ENCODE measurements around the gene ZNF407.

The ZNF407 gene

DNA sequence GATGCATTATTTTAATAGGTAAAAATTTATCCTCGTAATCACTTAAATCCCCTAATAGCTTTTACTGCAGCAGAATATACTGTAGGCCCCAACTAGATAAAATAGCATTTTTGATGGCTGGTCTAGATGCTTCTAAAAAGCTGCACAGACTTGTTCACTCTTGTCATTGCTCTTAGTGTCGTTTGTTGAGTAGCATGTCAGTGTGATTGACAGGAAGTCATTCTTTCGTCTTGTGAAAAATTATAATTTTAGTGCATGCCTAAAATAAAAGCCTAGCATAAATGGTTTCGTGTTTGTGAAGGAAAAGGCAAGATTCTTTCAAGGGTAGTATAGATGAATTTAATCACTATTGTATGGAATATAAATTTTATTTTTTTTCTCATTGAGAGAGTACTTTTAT, 336.3 kb downstream of the ZNF407 start (continued):
- TF ChIP-seq TCF7L2 (IDR thresholded peaks at IDR 0.05; ENCODE audit: borderline replicate concordance, low read depth, low read length) (no peak), MZF1 (tag by site-specific recombination; IDR thresholded peaks at IDR 0.05; ENCODE audit: borderline replicate concordance) (no peak), ZNF658 (tag by site-specific recombination; IDR thresholded peaks at IDR 0.05) (no peak), ZNF146 (tag by site-specific recombination; IDR thresholded peaks at IDR 0.05) (no peak), KLF8 (tag by site-specific recombination; IDR thresholded peaks at IDR 0.05) (no peak), ZNF426 (tag by site-specific recombination; IDR thresholded peaks at IDR 0.05) (no peak), ZNF501 (tag by site-specific recombination; IDR thresholded peaks at IDR 0.05) (no peak)
- TF ChIP-seq, protein P1, sequence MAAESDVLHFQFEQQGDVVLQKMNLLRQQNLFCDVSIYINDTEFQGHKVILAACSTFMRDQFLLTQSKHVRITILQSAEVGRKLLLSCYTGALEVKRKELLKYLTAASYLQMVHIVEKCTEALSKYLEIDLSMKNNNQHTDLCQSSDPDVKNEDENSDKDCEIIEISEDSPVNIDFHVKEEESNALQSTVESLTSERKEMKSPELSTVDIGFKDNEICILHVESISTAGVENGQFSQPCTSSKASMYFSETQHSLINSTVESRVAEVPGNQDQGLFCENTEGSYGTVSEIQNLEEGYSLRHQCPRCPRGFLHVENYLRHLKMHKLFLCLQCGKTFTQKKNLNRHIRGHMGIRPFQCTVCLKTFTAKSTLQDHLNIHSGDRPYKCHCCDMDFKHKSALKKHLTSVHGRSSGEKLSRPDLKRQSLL (tag by site-specific recombination; IDR thresholded peaks at IDR 0.05), result no peak
- TF ChIP-seq, protein P2, sequence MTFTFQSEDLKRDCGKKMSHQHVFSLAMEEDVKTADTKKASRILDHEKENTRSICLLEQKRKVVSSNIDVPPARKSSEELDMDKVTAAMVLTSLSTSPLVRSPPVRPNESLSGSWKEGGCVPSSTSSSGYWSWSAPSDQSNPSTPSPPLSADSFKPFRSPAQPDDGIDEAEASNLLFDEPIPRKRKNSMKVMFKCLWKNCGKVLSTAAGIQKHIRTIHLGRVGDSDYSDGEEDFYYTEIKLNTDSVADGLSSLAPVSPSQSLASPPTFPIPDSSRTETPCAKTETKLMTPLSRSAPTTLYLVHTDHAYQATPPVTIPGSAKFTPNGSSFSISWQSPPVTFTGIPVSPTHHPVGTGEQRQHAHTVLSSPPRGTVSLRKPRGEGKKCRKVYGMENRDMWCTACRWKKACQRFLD (tag by site-specific recombination; IDR thresholded peaks at IDR 0.05), result no peak

DNA sequence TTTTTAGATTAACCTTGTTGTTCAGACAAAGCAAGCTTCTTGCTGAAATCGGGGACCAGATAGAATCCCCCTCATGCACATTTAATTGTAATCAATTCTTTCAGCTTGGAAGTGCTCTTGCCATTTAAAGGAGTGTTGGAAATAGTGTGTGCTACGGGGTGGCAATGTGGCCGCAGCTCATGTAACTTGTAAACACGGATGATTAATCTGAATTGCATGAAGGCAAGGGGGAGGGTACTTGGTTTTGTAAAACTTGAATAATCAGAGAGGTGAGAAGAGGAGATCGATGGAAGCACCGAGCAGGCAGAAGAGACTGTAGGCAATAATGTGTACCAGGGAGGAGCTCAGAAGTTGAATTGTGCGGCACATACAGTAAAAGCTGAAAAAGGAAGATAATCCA, 337.8 kb downstream of the ZNF407 start:
- H3K9me3 ChIP-seq (ENCODE audit: control insufficient read depth, insufficient read depth, low read depth, low read length), result no peaks in the 10 kb centered on the region
- no peak overlapping the region for H3K27ac ChIP-seq (ENCODE audit: extremely low read depth, low read depth, low read length)
- TF ChIP-seq ZNF169 (tag by site-specific recombination; IDR thresholded peaks at IDR 0.05) (no peak), ZNF776 (tag by site-specific recombination; IDR thresholded peaks at IDR 0.05; ENCODE audit: borderline replicate concordance) (no peak), ZFP69B (tag by site-specific recombination; IDR thresholded peaks at IDR 0.05) (no peak), ZNF274 (IDR thresholded peaks at IDR 0.05; ENCODE audit: low read length) (no peak), ZNF274 (tag by site-specific recombination; IDR thresholded peaks at IDR 0.05; ENCODE audit: borderline replicate concordance) (no peak), ZNF654 (tag by site-specific recombination; IDR thresholded peaks at IDR 0.05; ENCODE audit: low read depth) (no peak), GLI4 (tag by site-specific recombination; IDR thresholded peaks at IDR 0.05) (no peak), ZNF701 (tag by site-specific recombination; IDR thresholded peaks at IDR 0.05) (no peak), ZNF2 (tag by site-specific recombination; IDR thresholded peaks at IDR 0.05) (no peak), YY1 (tag by site-specific recombination; IDR thresholded peaks at IDR 0.05) (no peak), ZNF248 (tag by site-specific recombination; IDR thresholded peaks at IDR 0.05) (no peak), HOXC10 (CRISPR knock-in tag; IDR thresholded peaks at IDR 0.05) (no peak)
- ChIA-PET POLR2A (no interaction called here), CTCF (interaction anchor here (0.9 kb wide), 1 partner anchor 9 kb away, joined by 3 read pairs; no protein-coding TSS in a partner anchor)
- H3K36me3 ChIP-seq (ENCODE audit: control insufficient read depth in 2 of 2, insufficient read depth in 1 of 2, low read length in 2 of 2), result no peaks in the 10 kb centered on the region
- H3K4me1 ChIP-seq (ENCODE audit: control insufficient read depth, insufficient read depth, low read length), result no peaks in the 10 kb centered on the region
- H3K4me3 ChIP-seq (ENCODE audit: low read depth, low read length), result no peak overlapping the region

DNA sequence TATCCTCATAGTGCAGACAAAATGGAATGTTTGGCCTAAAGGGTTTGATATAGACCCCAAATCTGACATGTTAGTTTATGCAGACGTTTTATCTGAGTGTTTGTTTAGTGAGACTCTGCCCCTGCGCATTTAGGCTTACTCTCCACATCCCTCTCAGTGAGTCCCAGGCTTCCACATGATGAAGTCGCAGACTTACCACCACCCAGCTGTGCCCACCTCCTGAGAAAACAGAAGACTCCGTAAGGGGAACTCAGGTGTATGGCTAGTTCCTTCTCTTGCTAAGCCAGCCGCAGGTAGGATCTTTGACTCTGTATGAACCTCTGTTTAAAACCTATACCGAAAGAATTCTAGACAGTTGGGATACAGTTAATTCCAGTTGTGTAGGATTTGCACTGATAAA, 338.7 kb downstream of the ZNF407 start:
- H3K4me1 ChIP-seq (ENCODE audit: control insufficient read depth, insufficient read depth, low read length), result no peaks in the 10 kb centered on the region
- ChIA-PET POLR2A (no interaction called here), CTCF (interaction anchor here (0.7 kb wide), 1 partner anchor 48 kb away, joined by 3 read pairs; no protein-coding TSS in a partner anchor)
- H3K9me3 ChIP-seq (ENCODE audit: control insufficient read depth, insufficient read depth, low read depth, low read length), result no peaks in the 10 kb centered on the region
- no peaks in the 10 kb centered on the region for H3K36me3 ChIP-seq (ENCODE audit: control insufficient read depth in 2 of 2, insufficient read depth in 1 of 2, low read length in 2 of 2)
- H3K27ac ChIP-seq (ENCODE audit: extremely low read depth, low read depth, low read length), result no peak overlapping the region
- H3K4me3 ChIP-seq (ENCODE audit: low read depth, low read length), result no peak overlapping the region
- TF ChIP-seq, protein P3, sequence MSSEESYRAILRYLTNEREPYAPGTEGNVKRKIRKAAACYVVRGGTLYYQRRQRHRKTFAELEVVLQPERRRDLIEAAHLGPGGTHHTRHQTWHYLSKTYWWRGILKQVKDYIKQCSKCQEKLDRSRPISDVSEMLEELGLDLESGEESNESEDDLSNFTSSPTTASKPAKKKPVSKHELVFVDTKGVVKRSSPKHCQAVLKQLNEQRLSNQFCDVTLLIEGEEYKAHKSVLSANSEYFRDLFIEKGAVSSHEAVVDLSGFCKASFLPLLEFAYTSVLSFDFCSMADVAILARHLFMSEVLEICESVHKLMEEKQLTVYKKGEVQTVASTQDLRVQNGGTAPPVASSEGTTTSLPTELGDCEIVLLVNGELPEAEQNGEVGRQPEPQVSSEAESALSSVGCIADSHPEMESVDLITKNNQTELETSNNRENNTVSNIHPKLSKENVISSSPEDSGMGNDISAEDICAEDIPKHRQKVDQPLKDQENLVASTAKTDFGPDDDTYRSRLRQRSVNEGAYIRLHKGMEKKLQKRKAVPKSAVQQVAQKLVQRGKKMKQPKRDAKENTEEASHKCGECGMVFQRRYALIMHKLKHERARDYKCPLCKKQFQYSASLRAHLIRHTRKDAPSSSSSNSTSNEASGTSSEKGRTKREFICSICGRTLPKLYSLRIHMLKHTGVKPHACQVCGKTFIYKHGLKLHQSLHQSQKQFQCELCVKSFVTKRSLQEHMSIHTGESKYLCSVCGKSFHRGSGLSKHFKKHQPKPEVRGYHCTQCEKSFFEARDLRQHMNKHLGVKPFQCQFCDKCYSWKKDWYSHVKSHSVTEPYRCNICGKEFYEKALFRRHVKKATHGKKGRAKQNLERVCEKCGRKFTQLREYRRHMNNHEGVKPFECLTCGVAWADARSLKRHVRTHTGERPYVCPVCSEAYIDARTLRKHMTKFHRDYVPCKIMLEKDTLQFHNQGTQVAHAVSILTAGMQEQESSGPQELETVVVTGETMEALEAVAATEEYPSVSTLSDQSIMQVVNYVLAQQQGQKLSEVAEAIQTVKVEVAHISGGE (tag by site-specific recombination; conservative IDR thresholded peaks at IDR 0.05; ENCODE audit: low read depth), result no peak
- TF ChIP-seq, protein P4, sequence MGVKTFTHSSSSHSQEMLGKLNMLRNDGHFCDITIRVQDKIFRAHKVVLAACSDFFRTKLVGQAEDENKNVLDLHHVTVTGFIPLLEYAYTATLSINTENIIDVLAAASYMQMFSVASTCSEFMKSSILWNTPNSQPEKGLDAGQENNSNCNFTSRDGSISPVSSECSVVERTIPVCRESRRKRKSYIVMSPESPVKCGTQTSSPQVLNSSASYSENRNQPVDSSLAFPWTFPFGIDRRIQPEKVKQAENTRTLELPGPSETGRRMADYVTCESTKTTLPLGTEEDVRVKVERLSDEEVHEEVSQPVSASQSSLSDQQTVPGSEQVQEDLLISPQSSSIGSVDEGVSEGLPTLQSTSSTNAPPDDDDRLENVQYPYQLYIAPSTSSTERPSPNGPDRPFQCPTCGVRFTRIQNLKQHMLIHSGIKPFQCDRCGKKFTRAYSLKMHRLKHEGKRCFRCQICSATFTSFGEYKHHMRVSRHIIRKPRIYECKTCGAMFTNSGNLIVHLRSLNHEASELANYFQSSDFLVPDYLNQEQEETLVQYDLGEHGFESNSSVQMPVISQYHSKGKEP (tag by site-specific recombination; IDR thresholded peaks at IDR 0.05), result no peak
- TF ChIP-seq ZNF394 (tag by site-specific recombination; IDR thresholded peaks at IDR 0.05; ENCODE audit: borderline replicate concordance) (no peak), SCRT2 (tag by site-specific recombination; IDR thresholded peaks at IDR 0.05) (no peak)

Data from HEK293 (cell line).